Measurements from ENCODE around the gene KRTAP10-8.
"Not testable (repeated sequence)": the region's sequence is repeated elsewhere in the genome, so short reads cannot be mapped to it uniquely, and the experiment has no call there.

Gene KRTAP10-8

GRCh38 chr21:44616591-44616926 is 4.7 kb downstream of the KRTAP10-8 start:
- Mint-ChIP-seq H3K36me3 (no peaks in the 10 kb centered on the region), H3K4me3 (no peak overlapping the region), H3K9me3 (peaks cover 17% of the 10 kb centered on the region), H3K4me1 (peaks cover 45% of the 10 kb centered on the region), H3K27ac (peak overlapping the region; percentile 91)
- DNase-seq (ENCODE audit: low spot score in 2 of 2) (no peak), ATAC-seq (no peak)

- H3K4me3 Mint-ChIP-seq: no peak overlapping the region
- DNase-seq (ENCODE audit: low spot score in 2 of 2) (no peak), ATAC-seq (no peak)
- H3K4me1 Mint-ChIP-seq: peaks cover 45% of the 10 kb centered on the region
- H3K27ac Mint-ChIP-seq: peak overlapping the region; percentile 91
- H3K36me3 Mint-ChIP-seq: no peaks in the 10 kb centered on the region
- H3K9me3 Mint-ChIP-seq: peaks cover 17% of the 10 kb centered on the region
Observed at GRCh38 chr21:44617071-44617501, 5.2 kb downstream of the KRTAP10-8 start.

DNA sequence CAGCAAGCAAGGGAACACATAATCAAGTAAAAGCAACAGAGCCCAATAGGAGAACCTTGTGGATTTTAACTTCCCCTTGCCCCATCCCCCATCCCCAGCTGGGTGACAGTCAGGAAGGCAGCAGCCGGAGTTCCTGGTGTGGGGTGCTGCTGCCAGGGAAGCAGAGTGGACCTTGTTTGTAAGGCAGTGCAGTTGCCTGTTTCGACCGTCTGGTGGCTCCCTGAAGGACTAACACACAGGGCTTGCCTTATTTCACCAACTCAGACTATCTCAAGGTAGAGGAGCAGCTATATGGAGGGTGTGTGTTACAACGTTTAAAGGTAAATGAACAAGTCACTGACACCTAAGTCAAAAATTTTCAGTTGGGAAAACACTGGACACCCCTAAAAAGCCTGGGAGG is 6.6 kb downstream of the KRTAP10-8 start:
- ATAC-seq: peak; percentile 57
- H3K4me3 Mint-ChIP-seq: peak overlapping the region; percentile 51
- peaks cover 39% of the 10 kb centered on the region for H3K4me1 Mint-ChIP-seq
- DNase-seq (ENCODE audit: low spot score in 2 of 2): no peak
- H3K36me3 Mint-ChIP-seq: no peaks in the 10 kb centered on the region
- H3K27ac Mint-ChIP-seq: peak overlapping the region; percentile 91
- peaks cover 25% of the 10 kb centered on the region for H3K9me3 Mint-ChIP-seq

DNA sequence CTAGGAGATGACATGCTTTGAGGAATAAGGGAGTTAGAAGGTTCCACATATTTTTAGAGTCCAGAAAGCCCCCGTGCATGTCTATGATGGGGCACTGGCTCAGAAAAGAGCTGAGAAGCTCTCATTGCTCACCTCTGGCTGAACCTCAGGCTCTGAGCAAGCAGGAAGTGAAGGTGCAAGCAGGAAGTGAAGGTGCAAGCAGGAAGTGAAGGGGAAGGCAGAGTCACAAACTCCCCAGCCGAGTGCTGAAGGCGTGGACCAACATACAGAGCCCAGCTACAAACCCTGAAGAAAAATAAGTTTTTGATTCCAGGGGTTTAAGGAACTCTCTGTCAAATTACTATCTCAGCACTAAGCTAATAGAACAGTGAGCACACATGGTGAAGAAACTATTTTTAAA is 7.0 kb downstream of the KRTAP10-8 start:
- Mint-ChIP-seq H3K9me3 (peaks cover 29% of the 10 kb centered on the region), H3K4me3 (peak overlapping the region; percentile 51), H3K4me1 (peaks cover 39% of the 10 kb centered on the region), H3K27ac (peak overlapping the region; percentile 91), H3K36me3 (no peaks in the 10 kb centered on the region)
- ATAC-seq (peak; percentile 98), DNase-seq (ENCODE audit: low spot score in 2 of 2) (peak; percentile 26 to 67)

GRCh38 chr21:44619886-44620285 is 8.0 kb downstream of the KRTAP10-8 start:
- Mint-ChIP-seq H3K9me3 (peaks cover 38% of the 10 kb centered on the region), H3K27ac (peak overlapping the region; percentile 91), H3K36me3 (no peaks in the 10 kb centered on the region), H3K4me1 (peaks cover 43% of the 10 kb centered on the region), H3K4me3 (no peak overlapping the region)
- ATAC-seq: no peak
- DNase-seq (ENCODE audit: low spot score in 2 of 2): no peak

DNA sequence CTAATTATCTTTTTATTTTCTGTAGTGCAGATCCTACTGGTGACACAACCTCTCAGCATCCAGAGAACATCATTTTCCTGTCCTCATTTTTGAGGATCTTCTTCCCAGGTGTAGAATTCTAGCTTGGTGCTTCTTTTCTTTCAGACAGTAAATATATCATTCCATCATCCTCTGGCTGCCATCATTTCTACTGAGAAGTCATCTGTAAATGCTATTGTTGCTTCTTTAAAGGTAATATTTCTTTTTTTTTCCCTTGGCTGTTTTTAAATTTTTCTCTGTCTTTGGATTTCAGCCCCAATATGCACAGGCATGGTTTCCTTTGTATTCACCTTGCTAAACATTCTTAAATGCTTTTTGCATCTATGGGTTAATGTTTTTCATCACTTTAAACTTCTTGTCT is 11.7 kb downstream of the KRTAP10-8 start:
- DNase-seq (ENCODE audit: low spot score in 2 of 2): no peak
- Mint-ChIP-seq H3K4me1 (peaks cover 43% of the 10 kb centered on the region), H3K36me3 (no peaks in the 10 kb centered on the region), H3K27ac (no peak overlapping the region), H3K4me3 (no peak overlapping the region), H3K9me3 (peaks cover 39% of the 10 kb centered on the region)
- ATAC-seq: no peak

- ATAC-seq: no peak
- H3K4me3 Mint-ChIP-seq: no peak overlapping the region
- H3K27ac Mint-ChIP-seq: no peak overlapping the region
- no peak for DNase-seq (ENCODE audit: low spot score in 2 of 2)
- H3K4me1 Mint-ChIP-seq: peaks cover 45% of the 10 kb centered on the region
- H3K36me3 Mint-ChIP-seq: no peaks in the 10 kb centered on the region
- peaks cover 32% of the 10 kb centered on the region for H3K9me3 Mint-ChIP-seq
Observed at GRCh38 chr21:44625756-44626155, 13.9 kb downstream of the KRTAP10-8 start.

GRCh38 chr21:44626262-44626661 is 14.4 kb downstream of the KRTAP10-8 start:
- peak in 1 of 2 donors; percentile 17 for DNase-seq (ENCODE audit: low spot score in 2 of 2)
- Mint-ChIP-seq H3K4me3 (peak overlapping the region; percentile 22), H3K36me3 (no peaks in the 10 kb centered on the region), H3K9me3 (peaks cover 36% of the 10 kb centered on the region), H3K4me1 (peaks cover 45% of the 10 kb centered on the region), H3K27ac (no peak overlapping the region)
- peak; percentile 94 for ATAC-seq

- Mint-ChIP-seq H3K9me3 (peaks cover 39% of the 10 kb centered on the region), H3K36me3 (no peaks in the 10 kb centered on the region), H3K4me1 (peaks cover 45% of the 10 kb centered on the region), H3K27ac (peak within 1 kb of the TSS; percentile 73), H3K4me3 (peak within 1 kb of the TSS; percentile 22)
- DNase-seq (ENCODE audit: low spot score in 2 of 2) (no peak), ATAC-seq (no peak)
Observed at GRCh38 chr21:44626673-44627143, 14.8 kb downstream of the KRTAP10-8 start, which contains the start of gene KRTAP10-9. Gene KRTAP10-9 (plus strand): TSS chr21:44627093. CDS start chr21:44627172, 79 bp downstream.

GRCh38 chr21:44627181-44627822 is 15.4 kb downstream of the KRTAP10-8 start:
- H3K4me1 Mint-ChIP-seq: peaks cover 45% of the 10 kb centered on the region
- peaks cover 43% of the 10 kb centered on the region for H3K9me3 Mint-ChIP-seq
- DNase-seq (ENCODE audit: low spot score in 2 of 2); H3K36me3 Mint-ChIP-seq; ATAC-seq; H3K4me3 Mint-ChIP-seq: not testable (repeated sequence)
- peak overlapping the region; percentile 73 for H3K27ac Mint-ChIP-seq

GRCh38 chr21:44627831-44628233 is 16.0 kb downstream of the KRTAP10-8 start:
- Mint-ChIP-seq H3K27ac (peak overlapping the region; percentile 73), H3K9me3 (peaks cover 41% of the 10 kb centered on the region), H3K4me1 (peaks cover 45% of the 10 kb centered on the region)
- H3K4me3 Mint-ChIP-seq; DNase-seq (ENCODE audit: low spot score in 2 of 2); H3K36me3 Mint-ChIP-seq; ATAC-seq: not testable (repeated sequence)

GRCh38 chr21:44628707-44629391 is 17.0 kb downstream of the KRTAP10-8 start:
- ATAC-seq (no peak), DNase-seq (ENCODE audit: low spot score in 2 of 2) (no peak)
- Mint-ChIP-seq H3K36me3 (no peaks in the 10 kb centered on the region), H3K9me3 (peaks cover 39% of the 10 kb centered on the region), H3K4me1 (peaks cover 45% of the 10 kb centered on the region), H3K4me3 (no peak overlapping the region), H3K27ac (peak overlapping the region; percentile 3)

DNA sequence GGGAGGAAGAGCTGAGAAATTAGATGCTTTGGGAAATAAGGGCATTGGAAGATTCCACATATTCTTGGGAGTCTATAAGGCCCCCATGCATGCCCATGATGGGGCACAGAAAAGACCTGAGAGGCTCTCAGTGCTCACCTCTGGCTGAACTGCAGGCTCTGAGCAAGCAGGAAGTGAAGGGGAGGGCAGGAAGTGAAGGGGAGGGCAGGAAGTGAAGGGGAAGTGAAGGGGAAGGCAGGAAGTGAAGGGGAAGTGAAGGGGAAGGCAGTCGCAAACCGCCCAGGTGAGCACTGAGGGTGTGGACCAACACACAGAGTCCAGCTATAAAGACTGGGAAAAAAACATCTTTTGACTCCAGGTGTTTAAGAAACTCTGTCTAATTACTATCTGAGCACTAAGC is 18.6 kb downstream of the KRTAP10-8 start:
- Mint-ChIP-seq H3K4me3 (no peak overlapping the region), H3K27ac (peak overlapping the region; percentile 3), H3K9me3 (peaks cover 28% of the 10 kb centered on the region), H3K4me1 (peaks cover 38% of the 10 kb centered on the region), H3K36me3 (no peaks in the 10 kb centered on the region)
- ATAC-seq (no peak), DNase-seq (ENCODE audit: low spot score in 2 of 2) (no peak)

GRCh38 chr21:44632067-44632466 is 20.2 kb downstream of the KRTAP10-8 start:
- Mint-ChIP-seq H3K36me3 (no peaks in the 10 kb centered on the region), H3K4me3 (no peak overlapping the region), H3K4me1 (peaks cover 25% of the 10 kb centered on the region), H3K27ac (no peak overlapping the region), H3K9me3 (peaks cover 28% of the 10 kb centered on the region)
- DNase-seq (ENCODE audit: low spot score in 2 of 2) (no peak), ATAC-seq (no peak)

- Mint-ChIP-seq H3K4me3 (no peak overlapping the region), H3K9me3 (peaks cover 20% of the 10 kb centered on the region), H3K27ac (no peak overlapping the region), H3K4me1 (peaks cover 10% of the 10 kb centered on the region), H3K36me3 (no peaks in the 10 kb centered on the region)
- no peak for DNase-seq (ENCODE audit: low spot score in 2 of 2)
- no peak for ATAC-seq
Observed at GRCh38 chr21:44636209-44637017, 24.5 kb downstream of the KRTAP10-8 start.
